Activated B cell treated with CpG ODN at 0.5 μM for 24 hours (primary cell): ENCODE results near the gene WFDC6. TPM values are rescaled to one million over a fixed set of nuclear protein-coding genes. Genes with fewer than 3 reads are reported as not detected.

Experiments
- ATAC-seq: fragments of 200-7000 bp; cut with Tn5 transposase; one replicate; pipeline ENCODE4 v1.10.0; 2021; ENCODE audit warnings: low read depth, mild to moderate bottlenecking, moderate library complexity
- CTCF ChIA-PET: fragments of 350-600 bp; sonication (Branson Sonifier 250); formaldehyde crosslinking; loops from one replicate; lab custom pipeline; 2021; ENCODE audit warnings: antibody characterized with exemption; lab: Charles Lee
- POLR2A ChIA-PET: fragments of 350-600 bp; sonication (Branson Sonifier 250); formaldehyde crosslinking; loops from one replicate; lab custom pipeline; 2021; ENCODE audit warnings: antibody characterized with exemption; lab: Charles Lee
- DNase-seq: peaks from one replicate; pipeline ENCODE4 v3.0.0; 2022
- H3K27ac Mint-ChIP-seq: one replicate; pipeline ENCODE4 v1.8.0; 2020; ENCODE audit warnings: mixed read lengths
- H3K27me3 Mint-ChIP-seq: one replicate; pipeline ENCODE4 v1.8.0; 2021; ENCODE audit warnings: mixed read lengths
- H3K36me3 Mint-ChIP-seq: one replicate; pipeline ENCODE4 v1.8.0; 2021; ENCODE audit warnings: low read depth, mixed read lengths
- H3K4me1 Mint-ChIP-seq: one replicate; pipeline ENCODE4 v1.8.0; 2021; ENCODE audit warnings: mixed read lengths
- H3K4me3 Mint-ChIP-seq: one replicate; pipeline ENCODE4 v1.8.0; 2020; ENCODE audit warnings: mild to moderate bottlenecking, mixed read lengths
- H3K9me3 Mint-ChIP-seq: one replicate; pipeline ENCODE4 v1.8.0; 2020; ENCODE audit warnings: mixed read lengths
- intact Hi-C: fragments of 100-400 bp; cut with micrococcal nuclease; formaldehyde crosslinking; loops from one replicate; pipeline ENCODE4 v1.15.1; 2024
- total RNA-seq: library from RNA; stranded (reverse); gene quantifications from 2 replicates; pipeline ENCODE4 v1.2.3, GENCODE V29; 2022
- TF ChIP-seq, protein P1 (sequence below): fragments of 200-600 bp; IDR thresholded peaks from one replicate; pipeline ENCODE4 v1.8.0; 2022; ENCODE audit warnings: antibody characterized with exemption, mild to moderate bottlenecking

WFDC6 gene
- total RNA-seq, 1 donor from 2014 or later = not detected

DNA sequence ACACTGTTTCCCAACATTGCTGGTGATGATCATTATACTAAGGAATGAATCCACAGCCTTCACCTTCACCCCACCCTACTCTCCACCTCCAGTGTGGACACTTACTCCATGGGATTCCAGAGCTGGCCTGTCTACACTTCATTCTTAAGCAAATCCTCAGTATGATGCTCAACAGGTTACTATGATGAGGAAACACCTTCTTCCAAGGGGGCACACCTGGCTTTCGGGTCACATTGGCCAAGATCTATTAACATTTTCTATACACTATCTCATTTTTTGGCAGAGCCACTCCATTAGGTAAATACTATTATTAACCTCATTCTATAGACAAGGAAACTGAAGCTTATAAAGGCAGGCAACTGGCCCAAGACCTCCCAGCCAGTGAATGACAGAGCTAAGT, 15.9 kb upstream of the WFDC6 start:
- no peak overlapping the region for H3K27ac Mint-ChIP-seq
- H3K4me1 Mint-ChIP-seq = no peaks in the 10 kb centered on the region
- no peak overlapping the region for H3K4me3 Mint-ChIP-seq
- POLR2A ChIA-PET = no interaction called here
- H3K27me3 Mint-ChIP-seq = peaks cover 18% of the 10 kb centered on the region
- intact Hi-C loops = no loop called here
- TF ChIP-seq, protein P1, sequence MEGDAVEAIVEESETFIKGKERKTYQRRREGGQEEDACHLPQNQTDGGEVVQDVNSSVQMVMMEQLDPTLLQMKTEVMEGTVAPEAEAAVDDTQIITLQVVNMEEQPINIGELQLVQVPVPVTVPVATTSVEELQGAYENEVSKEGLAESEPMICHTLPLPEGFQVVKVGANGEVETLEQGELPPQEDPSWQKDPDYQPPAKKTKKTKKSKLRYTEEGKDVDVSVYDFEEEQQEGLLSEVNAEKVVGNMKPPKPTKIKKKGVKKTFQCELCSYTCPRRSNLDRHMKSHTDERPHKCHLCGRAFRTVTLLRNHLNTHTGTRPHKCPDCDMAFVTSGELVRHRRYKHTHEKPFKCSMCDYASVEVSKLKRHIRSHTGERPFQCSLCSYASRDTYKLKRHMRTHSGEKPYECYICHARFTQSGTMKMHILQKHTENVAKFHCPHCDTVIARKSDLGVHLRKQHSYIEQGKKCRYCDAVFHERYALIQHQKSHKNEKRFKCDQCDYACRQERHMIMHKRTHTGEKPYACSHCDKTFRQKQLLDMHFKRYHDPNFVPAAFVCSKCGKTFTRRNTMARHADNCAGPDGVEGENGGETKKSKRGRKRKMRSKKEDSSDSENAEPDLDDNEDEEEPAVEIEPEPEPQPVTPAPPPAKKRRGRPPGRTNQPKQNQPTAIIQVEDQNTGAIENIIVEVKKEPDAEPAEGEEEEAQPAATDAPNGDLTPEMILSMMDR = no peak
- ATAC-seq (no peak), DNase-seq (no peak)
- CTCF ChIA-PET = no interaction called here
- H3K36me3 Mint-ChIP-seq = no peaks in the 10 kb centered on the region
- peaks cover 3% of the 10 kb centered on the region for H3K9me3 Mint-ChIP-seq

DNA sequence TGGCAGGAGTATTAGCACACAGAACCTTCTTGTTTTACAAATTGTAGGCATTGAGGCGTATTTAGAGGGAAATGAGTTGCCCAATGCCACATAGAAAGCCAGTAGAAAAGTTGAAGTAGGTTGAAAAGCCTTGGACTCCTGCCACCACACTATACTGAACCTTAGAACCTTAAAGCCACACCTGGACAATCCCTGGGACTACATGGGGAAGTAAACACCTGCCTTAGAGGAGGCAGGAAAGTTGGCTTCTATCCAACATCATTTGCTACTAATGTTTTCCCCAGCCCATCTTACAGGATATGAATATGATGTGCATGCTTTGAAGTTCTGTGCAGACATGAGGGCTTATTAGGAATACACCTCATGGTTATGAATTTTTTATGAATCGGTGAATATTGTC, 13.2 kb upstream of the WFDC6 start:
- TF ChIP-seq, protein P1 = no peak
- CTCF ChIA-PET = no interaction called here
- H3K27me3 Mint-ChIP-seq = peaks cover 25% of the 10 kb centered on the region
- no peak overlapping the region for H3K4me3 Mint-ChIP-seq
- DNase-seq (no peak), ATAC-seq (no peak)
- H3K36me3 Mint-ChIP-seq = no peaks in the 10 kb centered on the region
- H3K4me1 Mint-ChIP-seq = no peaks in the 10 kb centered on the region
- POLR2A ChIA-PET = no interaction called here
- peaks cover 5% of the 10 kb centered on the region for H3K9me3 Mint-ChIP-seq
- intact Hi-C loops = no loop called here
- H3K27ac Mint-ChIP-seq = no peak overlapping the region

DNA sequence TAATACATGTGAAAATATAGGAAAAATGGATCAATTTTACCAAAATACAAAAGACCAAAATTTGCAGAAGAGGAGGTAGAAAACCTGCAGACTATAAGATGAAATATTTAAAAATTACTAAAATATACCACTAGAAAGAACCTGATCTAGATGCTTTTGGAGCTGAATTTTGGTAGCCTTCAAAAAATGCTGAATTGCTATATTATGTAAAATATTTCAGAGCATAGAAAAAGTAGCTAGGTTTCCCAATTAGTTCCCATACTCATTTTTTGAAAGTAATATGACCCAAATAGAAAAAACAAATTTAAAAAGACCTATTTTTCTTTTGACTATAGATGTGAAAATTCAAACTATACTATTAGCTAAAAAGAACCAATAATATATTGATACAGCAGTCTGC, 11.5 kb upstream of the WFDC6 start:
- intact Hi-C loops = no loop called here
- Mint-ChIP-seq H3K4me3 (no peak overlapping the region), H3K27ac (no peak overlapping the region), H3K36me3 (no peaks in the 10 kb centered on the region), H3K27me3 (peaks cover 22% of the 10 kb centered on the region), H3K9me3 (peaks cover 5% of the 10 kb centered on the region), H3K4me1 (no peaks in the 10 kb centered on the region)
- ATAC-seq (no peak), DNase-seq (no peak)
- ChIA-PET POLR2A (no interaction called here), CTCF (no interaction called here)
- TF ChIP-seq, protein P1 = no peak

DNA sequence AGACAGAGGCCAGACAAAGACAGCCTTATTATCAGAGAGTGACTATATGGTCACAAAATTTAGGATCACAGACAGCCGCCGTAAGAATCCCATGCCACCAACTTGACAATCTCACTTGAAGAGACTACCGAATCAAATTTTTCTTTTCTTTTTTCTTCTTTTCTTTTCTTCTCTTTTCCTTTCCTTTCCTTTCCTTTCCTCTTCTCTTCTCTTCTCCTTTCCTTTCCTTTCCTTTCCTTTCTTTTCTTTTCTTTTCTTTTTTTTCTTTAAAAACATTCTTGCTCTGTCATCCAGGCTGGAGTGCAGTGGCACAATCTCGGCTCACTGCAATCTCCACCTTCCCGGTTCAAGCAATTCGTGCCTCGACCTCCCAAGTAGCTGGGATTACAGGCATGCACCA, 9.1 kb upstream of the WFDC6 start:
- H3K36me3 Mint-ChIP-seq = no peaks in the 10 kb centered on the region
- intact Hi-C loops = no loop called here
- no peak overlapping the region for H3K4me3 Mint-ChIP-seq
- no peak for ATAC-seq
- H3K27me3 Mint-ChIP-seq = peaks cover 23% of the 10 kb centered on the region
- TF ChIP-seq, protein P1 = no peak
- H3K9me3 Mint-ChIP-seq = peaks cover 5% of the 10 kb centered on the region
- no peak for DNase-seq
- CTCF ChIA-PET = no interaction called here
- no peaks in the 10 kb centered on the region for H3K4me1 Mint-ChIP-seq
- H3K27ac Mint-ChIP-seq = no peak overlapping the region
- POLR2A ChIA-PET = no interaction called here

DNA sequence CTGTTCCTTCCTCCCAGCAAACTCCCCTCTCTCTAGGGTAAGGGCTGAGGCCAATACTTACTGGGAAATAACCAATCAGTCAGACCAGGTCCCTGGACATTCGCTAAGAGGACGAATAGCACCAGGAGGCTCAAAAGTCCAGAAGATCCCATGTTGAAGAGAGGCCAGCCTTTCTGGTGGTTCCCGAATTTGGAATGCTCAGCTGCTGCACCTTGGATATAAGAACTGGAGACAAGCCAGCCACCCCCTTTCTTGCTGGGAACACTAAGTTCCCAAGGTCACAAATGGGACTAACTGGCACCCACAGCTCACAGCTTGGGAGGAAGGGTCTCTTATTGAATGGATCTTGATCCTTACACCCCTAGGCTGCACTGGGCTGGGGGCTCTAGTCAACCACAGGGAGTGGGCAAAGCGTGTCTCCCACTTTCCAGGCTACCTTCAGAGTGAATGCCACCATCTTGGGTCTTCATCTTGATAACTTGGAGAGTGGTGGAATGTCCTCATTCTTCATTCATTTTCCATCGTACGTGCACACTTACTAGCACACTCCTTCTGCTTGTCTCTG, 8.0 kb upstream of the WFDC6 start, which contains the start of gene EPPIN:
EPPIN (minus strand) TSS at position 196 of the 565 bp plus-strand sequence; CDS start at position 152, 44 bp downstream.
- Mint-ChIP-seq H3K4me1 (no peaks in the 10 kb centered on the region), H3K27me3 (peaks cover 24% of the 10 kb centered on the region), H3K9me3 (peaks cover 5% of the 10 kb centered on the region), H3K27ac (no peak within 1 kb of the TSS), H3K4me3 (no peak within 1 kb of the TSS), H3K36me3 (no peaks in the 10 kb centered on the region)
- DNase-seq (no peak), ATAC-seq (no peak)
- TF ChIP-seq, protein P1 = no peak
- CTCF ChIA-PET = no interaction called here
- intact Hi-C loops = loop anchor here (2.0 kb wide), 1 partner anchor 224 kb away; no protein-coding TSS in a partner anchor
- POLR2A ChIA-PET = no interaction called here
